Stomach (tissue), 4 donors: Measurements from ENCODE around the gene PRKACB.

Source experiments
- CTCF ChIP-seq, 7 experiments: fragments of 450-650 bp in 4 of 7; fragments of 200-600 bp in 3 of 7; sonication (generic) in 3 of 7; IDR thresholded peaks; one replicate each; pipeline ENCODE4 v1.5.1; 2016 to 2019; ENCODE audit warnings: antibody characterized with exemption in 7 of 7, control low read depth in 2 of 7, mild to moderate bottlenecking in 1 of 7
- EP300 ChIP-seq: sonication (generic); formaldehyde crosslinking; IDR thresholded peaks from one replicate; pipeline ENCODE4 v1.6.1; 2017; ENCODE audit warnings: antibody characterized with exemption
- POLR2A ChIP-seq, 4 donors: fragments of 450-650 bp; IDR thresholded peaks; one replicate each; pipeline ENCODE4 v1.6.1; 2016; ENCODE audit warnings: antibody characterized with exemption in 4 of 4, control low read depth in 2 of 4, mild to moderate bottlenecking in 1 of 4, moderate library complexity in 1 of 4
- POLR2AphosphoS5 ChIP-seq, 3 donors: sonication (generic); formaldehyde crosslinking; IDR thresholded peaks; one replicate each; pipeline ENCODE4 v1.6.1; 2016; ENCODE audit warnings: antibody characterized with exemption in 3 of 3

GRCh38 chr1:84174051-84174556 lies 30.0 kb downstream of the PRKACB start:
- TF ChIP-seq POLR2AphosphoS5 (IDR thresholded peaks at IDR 0.05) = no peak
- no peak for TF ChIP-seq CTCF (IDR thresholded peaks at IDR 0.05)
- no peak for TF ChIP-seq POLR2A (IDR thresholded peaks at IDR 0.05)
- TF ChIP-seq EP300 = no peak
